Measurements from ENCODE around the gene NTSR1.

GRCh38 chr20:62714006-62714405, 5.4 kb downstream of the NTSR1 start:
- TF ChIP-seq CTCF (conservative IDR thresholded peaks at IDR 0.05; ENCODE audit: low read depth in 2 of 2) (no peak), ETS1 (IDR thresholded peaks at IDR 0.05) (no peak)

Measured in GM23338 (cell line).